HG02798 (cell line): Measurements from ENCODE around the gene INO80D.
A peak's percentile ranks its signal among the peaks of the same experiment; 100 is the strongest.
"Not testable (repeated sequence)": the region's sequence is repeated elsewhere in the genome, so short reads cannot be mapped to it uniquely, and the experiment has no call there.

Experiments used
- ATAC-seq: cut with Tn5 transposase; IDR thresholded peaks from one replicate; pipeline ENCODE4 v1.9.1; 2021; ENCODE audit warnings: mild to moderate bottlenecking; ENCODE audit not compliant: unreplicated experiment, poor library complexity

Gene INO80D

GRCh38 chr2:206033452-206033851, 52.5 kb downstream of the INO80D start:
- ATAC-seq, result not testable (repeated sequence)

GRCh38 chr2:206031950-206032567, 53.9 kb downstream of the INO80D start:
- ATAC-seq, result no peak

GRCh38 chr2:206031162-206031784, 54.7 kb downstream of the INO80D start:
- peak; percentile 47 for ATAC-seq

GRCh38 chr2:206028101-206028500, 57.9 kb downstream of the INO80D start:
- no peak for ATAC-seq

- no peak for ATAC-seq
Measured at GRCh38 chr2:206023183-206023582, 62.8 kb downstream of the INO80D start.

- ATAC-seq, result no peak
Measured at GRCh38 chr2:206020171-206020570, 65.8 kb downstream of the INO80D start.

- ATAC-seq, result not testable (repeated sequence)
Measured at GRCh38 chr2:206015746-206016145, 70.2 kb downstream of the INO80D start.

- no peak for ATAC-seq
Measured at GRCh38 chr2:206011795-206012194, 74.2 kb downstream of the INO80D start.

- ATAC-seq, result no peak
Measured at GRCh38 chr2:206011018-206011614, 74.9 kb downstream of the INO80D start.

- ATAC-seq, result peak; percentile 51
Measured at GRCh38 chr2:206004004-206004693, 81.8 kb downstream of the INO80D start.

GRCh38 chr2:206002440-206002839, 83.5 kb downstream of the INO80D start:
- ATAC-seq, result no peak

- no peak for ATAC-seq
Measured at GRCh38 chr2:206001912-206002311, 84.1 kb downstream of the INO80D start.

GRCh38 chr2:206000776-206001175, 85.2 kb downstream of the INO80D start:
- ATAC-seq, result no peak

- no peak for ATAC-seq
Measured at GRCh38 chr2:205998583-205998982, 87.4 kb downstream of the INO80D start.

GRCh38 chr2:205996161-205996560, 89.8 kb downstream of the INO80D start:
- ATAC-seq, result no peak

- ATAC-seq, result no peak
Measured at GRCh38 chr2:205995260-205995659, 90.7 kb downstream of the INO80D start.

- no peak for ATAC-seq
Measured at GRCh38 chr2:205994344-205994743, 91.6 kb downstream of the INO80D start.

- no peak for ATAC-seq
Measured at GRCh38 chr2:205990104-205990503, 95.9 kb downstream of the INO80D start.

- ATAC-seq, result no peak
Measured at GRCh38 chr2:205989271-205990071, 96.5 kb downstream of the INO80D start.

GRCh38 chr2:205988681-205989080, 97.3 kb downstream of the INO80D start:
- not testable (repeated sequence) for ATAC-seq
